ENCODE measurements around the gene SHISA8. TPM values are rescaled to one million over a fixed set of nuclear protein-coding genes. Genes with fewer than 3 reads are reported as not detected.

The SHISA8 gene
- total and polyA plus RNA-seq, 2 of the 13 experiments (the other 11 are each of a cell fraction or from before 2014, with no cell fraction given) = not detected

GRCh38 chr22:41940832-41941765 is 26.2 kb upstream of the SHISA8 start (continued):
- no peak for TF ChIP-seq ATF2 (CRISPR knock-in tag; IDR thresholded peaks at IDR 0.05)
- no peak for TF ChIP-seq NFE2 (CRISPR knock-in tag; IDR thresholded peaks at IDR 0.05)
- TF ChIP-seq ZNF10 (CRISPR knock-in tag; IDR thresholded peaks at IDR 0.05; ENCODE audit: borderline replicate concordance, low read depth) = no peak
- peak; percentile 28; the same call in 1 of the 2 replicates for TF ChIP-seq ETV5 (CRISPR knock-in tag; IDR thresholded peaks at IDR 0.05; ENCODE audit: borderline replicate concordance)
- TF ChIP-seq SIN3A (IDR thresholded peaks at IDR 0.05; ENCODE audit: borderline replicate concordance, low read depth, low read length) = no peak
- TF ChIP-seq SMYD3 (CRISPR knock-in tag; IDR thresholded peaks at IDR 0.05) = no peak
- no peak for TF ChIP-seq ZNF335 (CRISPR knock-in tag; IDR thresholded peaks at IDR 0.05)
- TF ChIP-seq PHF20 (CRISPR knock-in tag; IDR thresholded peaks at IDR 0.05) = no peak
- 0 out of 2 replicates have a peak, but pooled peaks have one; percentile 11 for TF ChIP-seq NFYC (CRISPR knock-in tag; IDR thresholded peaks at IDR 0.05)
- TF ChIP-seq KDM2A (CRISPR knock-in tag; IDR thresholded peaks at IDR 0.05; ENCODE audit: borderline replicate concordance, low read depth) = peak; percentile 58; the same call in 1 of the 2 replicates
- no peak for TF ChIP-seq ZNF737 (CRISPR knock-in tag; IDR thresholded peaks at IDR 0.05; ENCODE audit: borderline replicate concordance)
- 0 out of 2 replicates have a peak, but pooled peaks have one; percentile 18 for TF ChIP-seq HOMEZ (CRISPR knock-in tag; IDR thresholded peaks at IDR 0.05; ENCODE audit: low read depth)
- no peak for TF ChIP-seq TRAFD1 (CRISPR knock-in tag; IDR thresholded peaks at IDR 0.05; ENCODE audit: borderline replicate concordance)
- TF ChIP-seq ZNF12 (CRISPR knock-in tag; IDR thresholded peaks at IDR 0.05) = no peak
- TF ChIP-seq SP4 (CRISPR knock-in tag; IDR thresholded peaks at IDR 0.05) = peak; percentile 31; the same call in 1 of the 2 replicates
- TF ChIP-seq CEBPG (CRISPR knock-in tag; IDR thresholded peaks at IDR 0.05) = no peak
- peak; percentile 54; the same call in 1 of the 2 replicates for TF ChIP-seq SALL1 (CRISPR knock-in tag; IDR thresholded peaks at IDR 0.05)
- TF ChIP-seq DBP (CRISPR knock-in tag; IDR thresholded peaks at IDR 0.05; ENCODE audit: not compliant biosample characterization) = no peak
- TF ChIP-seq ZNF18 (CRISPR knock-in tag; IDR thresholded peaks at IDR 0.05; ENCODE audit: insufficient replicate concordance) = no peak
- TF ChIP-seq PHF8 (CRISPR knock-in tag; IDR thresholded peaks at IDR 0.05) = no peak
- no peak for TF ChIP-seq ZNF546 (CRISPR knock-in tag; conservative IDR thresholded peaks at IDR 0.05)
- peak; percentile 50; the same call in 1 of the 2 replicates for TF ChIP-seq ELF3 (CRISPR knock-in tag; IDR thresholded peaks at IDR 0.05)
- no peak for TF ChIP-seq NFRKB (IDR thresholded peaks at IDR 0.05)

Data from HepG2 (cell line).